ENCODE data around the gene DYNAP.

GRCh38 chr18:54626779-54627178 is 35.7 kb downstream of the DYNAP start:
- no peak for TF ChIP-seq CTCF (IDR thresholded peaks at IDR 0.05; ENCODE audit: insufficient read depth, low read depth, low read length)
- no peak for TF ChIP-seq EZH2 (IDR thresholded peaks at IDR 0.05; ENCODE audit: insufficient read depth, low read length)

All from astrocyte (in vitro differentiated cells and primary cell).